Mucosa of descending colon (tissue), 3 donors: Measurements from ENCODE around the gene WFDC2. TPM values are rescaled to one million over a fixed set of nuclear protein-coding genes. Genes with fewer than 3 reads are reported as not detected.

Experiments
- ATAC-seq: fragments of 200-7000 bp; cut with Tn5 transposase; one replicate; pipeline ENCODE4 v1.9.1; 2020; ENCODE audit warnings: mild to moderate bottlenecking, moderate library complexity
- DNase-seq, 3 donors: peaks; one replicate each; pipeline ENCODE4 v3.0.0-alpha.2; 2020
- H3K36me3 ChIP-seq: fragments of 200-600 bp; one replicate; pipeline ENCODE4 v1.8.0; 2021; ENCODE audit warnings: low read depth, mild to moderate bottlenecking
- H3K4me1 ChIP-seq: fragments of 200-600 bp; one replicate; pipeline ENCODE4 v1.8.0; 2021; ENCODE audit warnings: low read depth, mild to moderate bottlenecking
- H3K4me3 ChIP-seq: fragments of 200-600 bp; one replicate; pipeline ENCODE4 v1.8.0; 2021; ENCODE audit warnings: mild to moderate bottlenecking
- H3K9me3 ChIP-seq: fragments of 200-600 bp; one replicate; pipeline ENCODE4 v1.8.0; 2021; ENCODE audit warnings: mild to moderate bottlenecking
- intact Hi-C, 2 donors: fragments of 100-400 bp; cut with DNase I in 1 of 2; cut with micrococcal nuclease in 1 of 2; formaldehyde crosslinking; loops; one replicate each; pipeline versions ENCODE4 v1.11.0 to v1.11.1; 2022; cut with DNase I, micrococcal nuclease
- total RNA-seq, 3 donors: library from RNA; stranded (reverse); fragmentation: NEBNext Ultra II Directional in 2 of 3; extraction: Animal tissue kit (Norgen Biotek cat#: 25700) in 2 of 3; gene quantifications; one replicate each; pipeline versions ENCODE4 v1.2.1 to v1.2.4, GENCODE V29; 2021 to 2023
- TF ChIP-seq, protein P1 (sequence below): fragments of 200-600 bp; IDR thresholded peaks from one replicate; pipeline ENCODE4 v1.8.0; 2022; ENCODE audit warnings: antibody characterized with exemption, mild to moderate bottlenecking
- donor health status: DM: no; HTN: no; CAD: no; lungs with moderate emphysema.
- donor health status: DM: no; HTN: no; CAD: no.
- donor health status: DM: no; HTN: yes; CAD: no.

WFDC2 gene
- total RNA-seq, 3 donors from 2014 or later: 65.7 to 183 (median 78.0) TPM

DNA sequence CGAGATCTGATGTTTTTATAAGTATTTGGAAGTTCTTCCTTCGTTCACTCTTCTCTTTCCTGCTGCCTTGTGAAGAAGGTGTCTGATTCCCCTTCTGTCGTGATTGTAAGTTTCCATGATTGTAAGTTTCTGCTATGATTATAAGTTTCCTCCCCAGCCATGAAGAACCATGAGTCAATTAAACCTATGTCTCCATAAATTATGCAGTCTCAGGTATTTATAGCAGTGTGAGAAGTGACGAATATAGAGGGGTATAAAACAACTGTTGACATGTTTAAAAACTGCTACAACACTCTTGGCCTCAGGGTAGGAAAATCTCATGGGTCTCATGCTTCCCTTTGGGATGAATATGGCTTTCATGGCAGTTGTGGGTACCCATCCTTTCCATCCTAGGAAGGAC lies 5.8 kb upstream of the WFDC2 start:
- DNase-seq (no peak), ATAC-seq (no peak)
- H3K4me3 ChIP-seq: no peak overlapping the region
- TF ChIP-seq, protein P1, sequence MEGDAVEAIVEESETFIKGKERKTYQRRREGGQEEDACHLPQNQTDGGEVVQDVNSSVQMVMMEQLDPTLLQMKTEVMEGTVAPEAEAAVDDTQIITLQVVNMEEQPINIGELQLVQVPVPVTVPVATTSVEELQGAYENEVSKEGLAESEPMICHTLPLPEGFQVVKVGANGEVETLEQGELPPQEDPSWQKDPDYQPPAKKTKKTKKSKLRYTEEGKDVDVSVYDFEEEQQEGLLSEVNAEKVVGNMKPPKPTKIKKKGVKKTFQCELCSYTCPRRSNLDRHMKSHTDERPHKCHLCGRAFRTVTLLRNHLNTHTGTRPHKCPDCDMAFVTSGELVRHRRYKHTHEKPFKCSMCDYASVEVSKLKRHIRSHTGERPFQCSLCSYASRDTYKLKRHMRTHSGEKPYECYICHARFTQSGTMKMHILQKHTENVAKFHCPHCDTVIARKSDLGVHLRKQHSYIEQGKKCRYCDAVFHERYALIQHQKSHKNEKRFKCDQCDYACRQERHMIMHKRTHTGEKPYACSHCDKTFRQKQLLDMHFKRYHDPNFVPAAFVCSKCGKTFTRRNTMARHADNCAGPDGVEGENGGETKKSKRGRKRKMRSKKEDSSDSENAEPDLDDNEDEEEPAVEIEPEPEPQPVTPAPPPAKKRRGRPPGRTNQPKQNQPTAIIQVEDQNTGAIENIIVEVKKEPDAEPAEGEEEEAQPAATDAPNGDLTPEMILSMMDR: no peak
- intact Hi-C loops: no loop called here
- no peaks in the 10 kb centered on the region for H3K36me3 ChIP-seq
- no peaks in the 10 kb centered on the region for H3K9me3 ChIP-seq
- H3K4me1 ChIP-seq: peaks cover 15% of the 10 kb centered on the region

DNA sequence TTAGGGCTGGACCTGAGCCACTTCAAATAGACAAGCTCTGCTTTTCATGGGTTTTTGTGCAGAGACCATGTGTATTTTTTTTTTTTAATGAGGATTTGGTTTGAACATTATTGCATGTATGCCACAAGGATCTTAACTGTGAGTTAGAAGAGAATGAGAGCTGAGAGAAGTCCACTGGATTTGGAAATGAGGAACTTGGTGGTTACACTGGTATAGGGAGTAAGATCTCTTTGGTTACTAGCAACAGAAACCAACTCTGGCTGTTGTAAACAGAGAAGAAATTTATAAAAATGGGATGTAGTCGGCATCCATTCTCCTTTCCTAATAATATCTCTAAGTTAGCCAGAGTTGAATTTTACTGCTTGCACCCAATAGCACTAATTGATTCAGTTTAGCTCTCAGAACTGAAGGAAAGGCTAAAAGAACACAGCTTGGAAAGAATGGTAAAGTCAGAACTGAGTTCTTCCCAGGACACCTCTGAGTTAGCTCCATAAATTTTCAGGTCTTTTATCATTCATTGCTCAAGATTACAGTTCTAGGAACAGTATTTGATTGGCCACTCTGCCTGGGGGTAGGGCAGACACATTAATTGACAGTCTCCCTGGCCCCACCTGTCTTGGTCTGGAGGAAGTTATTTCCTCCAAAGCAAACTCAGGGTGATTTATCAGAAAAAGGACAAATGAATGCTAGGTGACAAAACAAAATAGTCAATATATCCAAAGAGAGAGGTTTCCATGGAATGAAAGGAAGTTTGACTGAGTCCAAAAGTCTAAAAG lies 3.9 kb upstream of the WFDC2 start:
- Histone ChIP-seq H3K9me3 (no peaks in the 10 kb centered on the region), H3K4me1 (peaks cover 15% of the 10 kb centered on the region), H3K36me3 (no peaks in the 10 kb centered on the region), H3K4me3 (no peak overlapping the region)
- ATAC-seq (peak; percentile 55), DNase-seq (peak in 1 of 3 donors; percentile 52)
- TF ChIP-seq, protein P1: no peak
- intact Hi-C loops: no loop called here

- DNase-seq (no peak), ATAC-seq (no peak)
- intact Hi-C loops: no loop called here
- H3K4me3 ChIP-seq: no peak overlapping the region
- no peaks in the 10 kb centered on the region for H3K36me3 ChIP-seq
- H3K4me1 ChIP-seq: peaks cover 15% of the 10 kb centered on the region
- no peaks in the 10 kb centered on the region for H3K9me3 ChIP-seq
- TF ChIP-seq, protein P1: no peak
Observed at GRCh38 chr20:45467172-45467571, 2.4 kb upstream of the WFDC2 start.

GRCh38 chr20:45467861-45468260 lies 1.7 kb upstream of the WFDC2 start:
- ATAC-seq: peak; percentile 62

DNA sequence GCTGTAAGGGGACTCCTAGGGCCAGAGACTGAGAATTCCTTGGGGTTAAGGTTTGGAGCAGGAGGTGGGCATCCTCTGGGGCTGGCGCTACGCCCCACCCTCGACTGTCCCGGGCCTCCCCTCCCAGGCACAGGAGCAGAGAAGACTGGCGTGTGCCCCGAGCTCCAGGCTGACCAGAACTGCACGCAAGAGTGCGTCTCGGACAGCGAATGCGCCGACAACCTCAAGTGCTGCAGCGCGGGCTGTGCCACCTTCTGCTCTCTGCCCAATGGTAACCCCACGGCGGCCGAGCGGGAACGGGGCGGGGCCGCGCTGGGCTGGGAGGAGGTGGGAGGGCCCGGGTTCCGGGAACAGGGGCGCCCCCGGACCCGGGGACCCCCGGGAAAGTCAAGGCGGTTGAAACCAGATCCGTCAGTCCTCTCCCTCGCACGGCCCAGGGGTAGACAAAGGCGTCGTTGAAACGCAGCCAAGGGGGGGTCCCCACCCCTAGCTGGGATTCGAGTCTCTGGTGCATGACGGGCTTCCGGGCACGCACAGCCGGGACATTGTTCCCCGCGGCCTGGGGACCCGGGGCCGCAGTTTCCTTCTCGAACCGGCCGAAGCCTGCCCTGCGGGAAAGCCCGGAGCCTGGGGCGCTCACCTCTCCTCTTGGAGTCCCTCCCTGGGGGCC lies 844 bp downstream of the WFDC2 start:
- peak; percentile 74 for ATAC-seq
- peaks cover 12% of the 10 kb centered on the region for H3K4me1 ChIP-seq
- H3K4me3 ChIP-seq: no peak overlapping the region
- intact Hi-C loops: no loop called here
- no peaks in the 10 kb centered on the region for H3K9me3 ChIP-seq
- H3K36me3 ChIP-seq: no peaks in the 10 kb centered on the region
- peak; percentile 73 to 82 (median 82) for DNase-seq
- TF ChIP-seq, protein P1: no peak

More at GRCh38 chr20:45467861-45468260, 1.7 kb upstream of the WFDC2 start:
- H3K36me3 ChIP-seq: no peaks in the 10 kb centered on the region
- H3K4me1 ChIP-seq: peaks cover 15% of the 10 kb centered on the region
- peak; percentile 48 to 73 (median 67) for DNase-seq
- TF ChIP-seq, protein P1: no peak
- H3K9me3 ChIP-seq: no peaks in the 10 kb centered on the region
- intact Hi-C loops: no loop called here
- no peak overlapping the region for H3K4me3 ChIP-seq
